GM19397 (cell line): Measurements from ENCODE around the gene ATXN3L.

ENCODE experiments used
- ATAC-seq: cut with Tn5 transposase; IDR thresholded peaks from one replicate; pipeline ENCODE4 v1.9.1; 2021; ENCODE audit warnings: mild to moderate bottlenecking, moderate library complexity; ENCODE audit not compliant: unreplicated experiment

Gene ATXN3L

DNA sequence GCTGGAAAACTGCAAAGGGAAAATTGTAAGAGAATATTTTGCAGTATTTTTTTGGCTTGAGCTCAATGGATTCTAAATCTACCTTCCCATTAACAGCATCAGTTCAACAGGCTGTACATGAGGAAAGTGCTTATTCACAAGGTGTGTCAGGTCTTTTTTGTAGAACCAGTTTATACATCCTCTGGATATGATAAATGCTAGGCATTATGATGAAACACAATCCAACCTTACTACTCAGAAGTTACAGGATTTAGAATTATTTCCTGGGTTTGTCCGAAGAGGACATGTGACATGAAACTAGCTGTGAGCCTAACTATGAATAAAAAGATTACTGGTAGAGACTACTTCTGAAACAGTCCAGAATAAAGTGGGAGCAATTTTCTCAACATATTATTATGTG lies 49.5 kb downstream of the ATXN3L start:
- ATAC-seq = no peak

DNA sequence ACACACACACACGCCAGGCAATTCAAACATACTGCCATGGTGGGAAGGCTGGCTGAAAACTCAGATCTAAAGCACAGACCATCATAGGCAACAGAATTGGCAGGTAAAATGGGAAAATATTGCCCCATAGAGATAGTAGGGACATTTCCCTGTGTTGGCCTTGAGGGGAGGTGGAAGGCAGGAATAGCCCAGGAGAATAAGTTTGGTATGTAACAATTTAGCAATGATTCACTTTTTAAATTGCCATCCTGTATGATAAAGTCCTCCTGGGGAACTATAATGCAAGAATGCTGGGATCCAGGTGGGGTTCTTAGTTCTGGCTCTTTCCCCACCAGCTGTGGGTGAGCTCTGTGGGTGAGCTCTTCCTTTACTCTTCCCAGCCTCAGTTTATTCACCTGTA lies 51.0 kb downstream of the ATXN3L start:
- no peak for ATAC-seq
